ENCODE measurements around the gene PITPNC1.

GRCh38 chr17:67517325-67517724 lies 140.2 kb downstream of the PITPNC1 start:
- TF ChIP-seq POLR2A (IDR thresholded peaks at IDR 0.05) (no peak), CTCF (IDR thresholded peaks at IDR 0.05) (no peak), EP300 (IDR thresholded peaks at IDR 0.05) (no peak)

All from upper lobe of left lung (tissue), 4 donors.